ENCODE results near the gene ELMO2. TPM values are rescaled to one million over a fixed set of nuclear protein-coding genes. Genes with fewer than 3 reads are reported as not detected.

Gene ELMO2
- total and polyA plus RNA-seq, 2 donors (not counting 1 experiment from before 2014, with no cell fraction given): 22.1 to 41.7 TPM

DNA sequence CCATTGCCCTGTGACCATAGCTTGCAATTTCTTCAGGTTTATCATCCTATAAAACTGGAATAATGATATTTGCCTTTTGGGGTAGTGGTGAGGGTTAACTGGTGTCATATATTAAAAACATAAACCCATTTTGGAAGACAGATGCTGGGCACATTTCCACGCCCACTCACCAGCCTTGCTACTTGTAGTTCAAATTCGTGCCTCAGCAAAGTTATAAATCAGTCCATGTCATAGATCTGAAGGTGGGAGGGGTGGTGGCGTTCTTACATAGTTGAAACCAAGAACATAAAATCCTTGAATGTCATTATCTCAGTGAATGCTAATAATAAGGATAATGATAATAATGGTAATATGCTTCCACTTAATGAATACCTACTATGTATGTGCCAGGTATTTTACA is 9.4 kb upstream of the ELMO2 start:
- ChIA-PET CTCF (no interaction called here), POLR2A (no interaction called here)
- peaks cover 40% of the 10 kb centered on the region for H3K27me3 Mint-ChIP-seq
- intact Hi-C loops (cut with micrococcal nuclease): no loop called here
- no peaks in the 10 kb centered on the region for H3K36me3 ChIP-seq (replicated peaks in 1 of 2; ENCODE audit: control extremely low read depth in 1 of 2, control insufficient read depth in 1 of 2, extremely low read depth in 1 of 2, insufficient read depth in 2 of 2, low read length in 1 of 2)
- no peak overlapping the region for H3K9ac ChIP-seq (ENCODE audit: low read length)
- peaks cover 2% of the 10 kb centered on the region for H3K4me1 Mint-ChIP-seq
- H3K9me3 ChIP-seq (ENCODE audit: control extremely low read depth in 1 of 3, control insufficient read depth in 2 of 3, insufficient read depth in 1 of 3, low read length in 2 of 3): no peaks in the 10 kb centered on the region
- no peak for ATAC-seq (ENCODE audit: low read depth)
- H3K79me2 ChIP-seq (ENCODE audit: control insufficient read depth, insufficient read depth, low read length): no peaks in the 10 kb centered on the region
- no peak overlapping the region for H3K4me3 ChIP-seq (ENCODE audit: control extremely low read depth in 1 of 5, extremely low read depth in 1 of 5, insufficient read depth in 1 of 5, low read depth in 2 of 5, low read length in 4 of 5)
- WGBS (ENCODE audit: insufficient coverage): no CpG with 5 or more reads among the region's 3 CpGs
- H3K27ac ChIP-seq (ENCODE audit: low read length in 2 of 2): no peak overlapping the region
- no peak overlapping the region for H3K4me3 Mint-ChIP-seq
- DNase-seq: no peak
- TF ChIP-seq, protein P1, sequence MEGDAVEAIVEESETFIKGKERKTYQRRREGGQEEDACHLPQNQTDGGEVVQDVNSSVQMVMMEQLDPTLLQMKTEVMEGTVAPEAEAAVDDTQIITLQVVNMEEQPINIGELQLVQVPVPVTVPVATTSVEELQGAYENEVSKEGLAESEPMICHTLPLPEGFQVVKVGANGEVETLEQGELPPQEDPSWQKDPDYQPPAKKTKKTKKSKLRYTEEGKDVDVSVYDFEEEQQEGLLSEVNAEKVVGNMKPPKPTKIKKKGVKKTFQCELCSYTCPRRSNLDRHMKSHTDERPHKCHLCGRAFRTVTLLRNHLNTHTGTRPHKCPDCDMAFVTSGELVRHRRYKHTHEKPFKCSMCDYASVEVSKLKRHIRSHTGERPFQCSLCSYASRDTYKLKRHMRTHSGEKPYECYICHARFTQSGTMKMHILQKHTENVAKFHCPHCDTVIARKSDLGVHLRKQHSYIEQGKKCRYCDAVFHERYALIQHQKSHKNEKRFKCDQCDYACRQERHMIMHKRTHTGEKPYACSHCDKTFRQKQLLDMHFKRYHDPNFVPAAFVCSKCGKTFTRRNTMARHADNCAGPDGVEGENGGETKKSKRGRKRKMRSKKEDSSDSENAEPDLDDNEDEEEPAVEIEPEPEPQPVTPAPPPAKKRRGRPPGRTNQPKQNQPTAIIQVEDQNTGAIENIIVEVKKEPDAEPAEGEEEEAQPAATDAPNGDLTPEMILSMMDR (IDR thresholded peaks at IDR 0.05): no peak
- TF ChIP-seq EZH2 (IDR thresholded peaks at IDR 0.05; ENCODE audit: borderline replicate concordance, insufficient read depth, low read depth, low read length, poor library complexity, severe bottlenecking): no peak
- no peak overlapping the region for H3K4me2 ChIP-seq (replicated peaks; ENCODE audit: low read depth, low read length, poor library complexity, severe bottlenecking)
- peaks cover 0 to 24% (median 11%) of the 10 kb centered on the region in 4 experiments for H3K27me3 ChIP-seq (replicated peaks in 1 of 4; ENCODE audit: control extremely low read depth in 1 of 4, control insufficient read depth in 3 of 4, insufficient read depth in 4 of 4, low read length in 3 of 4)
- peaks cover 0 to 2% of the 10 kb centered on the region in 2 donors for H3K4me1 ChIP-seq (ENCODE audit: control insufficient read depth in 2 of 2, insufficient read depth in 2 of 2, low read length in 2 of 2)
- peaks cover 2% of the 10 kb centered on the region for H3K9me3 Mint-ChIP-seq (ENCODE audit: insufficient read depth)
- H2AFZ ChIP-seq (ENCODE audit: insufficient read depth, low read depth, low read length, poor library complexity, severe bottlenecking): no peak overlapping the region
- H4K20me1 ChIP-seq (ENCODE audit: control insufficient read depth, insufficient read depth, low read length, poor library complexity, severe bottlenecking): no peaks in the 10 kb centered on the region
- no peak overlapping the region for H3K27ac Mint-ChIP-seq

DNA sequence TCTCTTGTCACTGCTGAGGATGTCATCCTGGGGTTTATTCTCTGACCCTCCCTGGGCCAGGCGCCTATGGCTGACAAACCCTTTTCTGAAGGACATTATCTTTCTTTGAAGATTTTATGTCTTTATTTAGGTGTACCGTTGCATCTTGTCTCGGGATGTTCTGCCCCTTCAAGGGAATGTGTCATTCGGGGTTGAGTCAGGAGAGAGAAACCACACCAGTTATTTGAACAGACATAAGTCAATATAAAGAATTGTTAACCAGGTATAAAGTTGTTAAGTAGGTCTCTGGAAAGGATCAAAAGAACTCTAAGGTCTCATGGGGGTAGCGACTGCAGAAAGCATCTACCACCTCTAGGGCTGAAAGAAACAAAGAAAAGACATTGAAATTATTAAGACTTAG is 8.2 kb upstream of the ELMO2 start:
- CTCF ChIA-PET: interaction anchor here (0.9 kb wide), 1 partner anchor 108 kb away, joined by 3 read pairs; no protein-coding TSS in a partner anchor
- Histone ChIP-seq H3K9ac (ENCODE audit: low read length) (no peak overlapping the region), H3K27me3 (replicated peaks in 1 of 4; ENCODE audit: control extremely low read depth in 1 of 4, control insufficient read depth in 3 of 4, insufficient read depth in 4 of 4, low read length in 3 of 4) (peaks cover 0 to 24% (median 11%) of the 10 kb centered on the region in 4 experiments), H3K4me2 (replicated peaks; ENCODE audit: low read depth, low read length, poor library complexity, severe bottlenecking) (no peak overlapping the region), H3K4me3 (ENCODE audit: control extremely low read depth in 1 of 5, extremely low read depth in 1 of 5, insufficient read depth in 1 of 5, low read depth in 2 of 5, low read length in 4 of 5) (no peak overlapping the region), H3K4me1 (ENCODE audit: control insufficient read depth in 2 of 2, insufficient read depth in 2 of 2, low read length in 2 of 2) (peaks cover 0 to 5% of the 10 kb centered on the region in 2 donors), H3K79me2 (ENCODE audit: control insufficient read depth, insufficient read depth, low read length) (no peaks in the 10 kb centered on the region), H3K9me3 (ENCODE audit: control extremely low read depth in 1 of 3, control insufficient read depth in 2 of 3, insufficient read depth in 1 of 3, low read length in 2 of 3) (no peaks in the 10 kb centered on the region), H3K27ac (ENCODE audit: low read length in 2 of 2) (no peak overlapping the region), H3K36me3 (replicated peaks in 1 of 2; ENCODE audit: control extremely low read depth in 1 of 2, control insufficient read depth in 1 of 2, extremely low read depth in 1 of 2, insufficient read depth in 2 of 2, low read length in 1 of 2) (no peaks in the 10 kb centered on the region), H2AFZ (ENCODE audit: insufficient read depth, low read depth, low read length, poor library complexity, severe bottlenecking) (no peak overlapping the region), H4K20me1 (ENCODE audit: control insufficient read depth, insufficient read depth, low read length, poor library complexity, severe bottlenecking) (no peaks in the 10 kb centered on the region)
- no peak for DNase-seq
- TF ChIP-seq, protein P1 (IDR thresholded peaks at IDR 0.05): no peak
- TF ChIP-seq EZH2 (IDR thresholded peaks at IDR 0.05; ENCODE audit: borderline replicate concordance, insufficient read depth, low read depth, low read length, poor library complexity, severe bottlenecking): no peak
- Mint-ChIP-seq H3K27ac (no peak overlapping the region), H3K4me3 (no peak overlapping the region), H3K27me3 (peaks cover 34% of the 10 kb centered on the region), H3K4me1 (peaks cover 5% of the 10 kb centered on the region), H3K9me3 (ENCODE audit: insufficient read depth) (peaks cover 2% of the 10 kb centered on the region)
- 93% methylated on average over 2 of the region's 5 CpGs for WGBS (ENCODE audit: insufficient coverage)
- ATAC-seq (ENCODE audit: low read depth): no peak
- POLR2A ChIA-PET: no interaction called here
- intact Hi-C loops (cut with micrococcal nuclease): no loop called here
